ENCODE data around the gene FOXP1.

FOXP1 gene

GRCh38 chr3:71168880-71169411, 414.6 kb downstream of the FOXP1 start:
- DNase-seq, result no peak

- DNase-seq, result peak; percentile 49
Measured at GRCh38 chr3:71168121-71168721, 415.3 kb downstream of the FOXP1 start.

- no peak for DNase-seq
Measured at GRCh38 chr3:71166339-71167240, 416.9 kb downstream of the FOXP1 start.

GRCh38 chr3:71164881-71165280, 418.6 kb downstream of the FOXP1 start:
- no peak for DNase-seq

- DNase-seq, result peak; percentile 45
Measured at GRCh38 chr3:71163198-71163918, 420.2 kb downstream of the FOXP1 start.

GRCh38 chr3:71162221-71162620, 421.3 kb downstream of the FOXP1 start:
- no peak for DNase-seq

GRCh38 chr3:71160785-71161546, 422.6 kb downstream of the FOXP1 start:
- DNase-seq, result peak; percentile 51

GRCh38 chr3:71156062-71156665, 427.4 kb downstream of the FOXP1 start:
- DNase-seq, result no peak

- no peak for DNase-seq
Measured at GRCh38 chr3:71154846-71155245, 428.7 kb downstream of the FOXP1 start.

GRCh38 chr3:71153713-71154112, 429.8 kb downstream of the FOXP1 start:
- no peak for DNase-seq

- DNase-seq, result no peak
Measured at GRCh38 chr3:71152892-71153265, 430.6 kb downstream of the FOXP1 start.

GRCh38 chr3:71152039-71152891, 431.3 kb downstream of the FOXP1 start:
- no peak for DNase-seq

- no peak for DNase-seq
Measured at GRCh38 chr3:71149959-71150954, 433.3 kb downstream of the FOXP1 start.

GRCh38 chr3:71148455-71149060, 435.0 kb downstream of the FOXP1 start:
- DNase-seq, result no peak

- no peak for DNase-seq
Measured at GRCh38 chr3:71146673-71147072, 436.9 kb downstream of the FOXP1 start.

GRCh38 chr3:71145954-71146353, 437.6 kb downstream of the FOXP1 start:
- no peak for DNase-seq

- DNase-seq, result no peak
Measured at GRCh38 chr3:71144525-71145253, 438.8 kb downstream of the FOXP1 start.

- no peak for DNase-seq
Measured at GRCh38 chr3:71143493-71143892, 440.0 kb downstream of the FOXP1 start.
